HFFc6 (cell line): ENCODE results near the gene FNDC8. TPM values are rescaled to one million over a fixed set of nuclear protein-coding genes. Genes with fewer than 3 reads are reported as not detected.
"Not testable (repeated sequence)": the region's sequence is repeated elsewhere in the genome, so short reads cannot be mapped to it uniquely, and the experiment has no call there.

ENCODE experiments used
- DNase-seq: peaks from one replicate; pipeline ENCODE4 v3.0.0-alpha.2; 2018
- H3K27ac Mint-ChIP-seq: 2 replicates; pipeline ENCODE4 v1.8.0; 2020; ENCODE audit warnings: mild to moderate bottlenecking, mixed read lengths
- H3K27me3 Mint-ChIP-seq: 2 replicates; pipeline ENCODE4 v1.8.0; 2021; ENCODE audit warnings: mild to moderate bottlenecking, moderate library complexity, mixed read lengths; ENCODE audit not compliant: insufficient read depth
- H3K36me3 Mint-ChIP-seq: 2 replicates; pipeline ENCODE4 v1.8.0; 2021; ENCODE audit warnings: low read depth, mixed read lengths
- H3K4me1 Mint-ChIP-seq: 2 replicates; pipeline ENCODE4 v1.8.0; 2020; ENCODE audit warnings: low read depth, mixed read lengths
- H3K4me3 Mint-ChIP-seq: 2 replicates; pipeline ENCODE4 v1.8.0; 2020; ENCODE audit warnings: mild to moderate bottlenecking, moderate library complexity, mixed read lengths
- H3K9me3 Mint-ChIP-seq: 2 replicates; pipeline ENCODE4 v1.8.0; 2020; ENCODE audit warnings: mild to moderate bottlenecking, mixed read lengths
- total RNA-seq, 6 experiments: library from RNA; stranded (reverse); fragmentation: NEBNext Ultra II Directional; extraction: Animal tissue kit (Norgen Biotek cat#: 25700); gene quantifications; 2 replicates in 1 of 6; 3 replicates in 5 of 6; pipeline ENCODE4 v1.2.3, GENCODE V29; 2021
- TF ChIP-seq, protein P1 (sequence below): fragments of 200-600 bp; sonication (generic); IDR thresholded peaks from 2 replicates; pipeline ENCODE4 v1.5.0; 2021; ENCODE audit warnings: antibody characterized with exemption, mild to moderate bottlenecking

The FNDC8 gene
- total RNA-seq, 6 experiments from 2014 or later, result not detected

DNA sequence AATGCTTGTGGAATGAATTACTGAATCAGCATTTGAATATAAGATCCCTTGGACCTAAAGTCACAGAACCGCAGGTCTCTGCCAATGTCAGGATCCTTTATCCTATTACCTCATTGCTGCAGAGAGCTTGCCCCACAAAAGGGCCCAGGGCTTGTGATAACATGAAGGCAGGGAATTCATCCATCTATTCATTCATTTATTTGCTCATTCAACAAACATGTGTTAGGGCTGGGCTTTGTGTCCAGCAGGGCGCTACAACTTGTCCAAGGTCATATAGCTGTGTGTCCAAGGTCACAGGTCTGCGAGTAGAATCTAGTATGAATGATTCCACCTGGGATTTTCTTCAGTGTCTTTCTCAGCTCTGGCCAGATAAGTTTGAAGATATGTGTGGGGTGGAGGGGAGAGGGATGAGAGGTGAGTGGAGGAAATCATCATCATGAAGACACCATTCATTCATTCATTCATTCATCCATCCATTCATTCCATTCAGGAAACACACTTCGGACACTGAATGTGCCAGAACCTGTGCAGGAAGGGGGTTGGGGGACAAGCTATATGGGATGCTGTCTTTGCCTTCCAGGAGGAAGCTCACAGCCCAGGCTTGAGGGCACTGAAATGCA, 24.9 kb downstream of the FNDC8 start:
- TF ChIP-seq, protein P1, sequence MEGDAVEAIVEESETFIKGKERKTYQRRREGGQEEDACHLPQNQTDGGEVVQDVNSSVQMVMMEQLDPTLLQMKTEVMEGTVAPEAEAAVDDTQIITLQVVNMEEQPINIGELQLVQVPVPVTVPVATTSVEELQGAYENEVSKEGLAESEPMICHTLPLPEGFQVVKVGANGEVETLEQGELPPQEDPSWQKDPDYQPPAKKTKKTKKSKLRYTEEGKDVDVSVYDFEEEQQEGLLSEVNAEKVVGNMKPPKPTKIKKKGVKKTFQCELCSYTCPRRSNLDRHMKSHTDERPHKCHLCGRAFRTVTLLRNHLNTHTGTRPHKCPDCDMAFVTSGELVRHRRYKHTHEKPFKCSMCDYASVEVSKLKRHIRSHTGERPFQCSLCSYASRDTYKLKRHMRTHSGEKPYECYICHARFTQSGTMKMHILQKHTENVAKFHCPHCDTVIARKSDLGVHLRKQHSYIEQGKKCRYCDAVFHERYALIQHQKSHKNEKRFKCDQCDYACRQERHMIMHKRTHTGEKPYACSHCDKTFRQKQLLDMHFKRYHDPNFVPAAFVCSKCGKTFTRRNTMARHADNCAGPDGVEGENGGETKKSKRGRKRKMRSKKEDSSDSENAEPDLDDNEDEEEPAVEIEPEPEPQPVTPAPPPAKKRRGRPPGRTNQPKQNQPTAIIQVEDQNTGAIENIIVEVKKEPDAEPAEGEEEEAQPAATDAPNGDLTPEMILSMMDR, result no peak
- Mint-ChIP-seq H3K4me3 (no peak overlapping the region), H3K27me3 (peaks cover 33% of the 10 kb centered on the region), H3K36me3 (no peaks in the 10 kb centered on the region), H3K9me3 (no peaks in the 10 kb centered on the region), H3K4me1 (no peaks in the 10 kb centered on the region; the same call in 1 of the 2 replicates), H3K27ac (no peak overlapping the region)
- DNase-seq, result no peak

DNA sequence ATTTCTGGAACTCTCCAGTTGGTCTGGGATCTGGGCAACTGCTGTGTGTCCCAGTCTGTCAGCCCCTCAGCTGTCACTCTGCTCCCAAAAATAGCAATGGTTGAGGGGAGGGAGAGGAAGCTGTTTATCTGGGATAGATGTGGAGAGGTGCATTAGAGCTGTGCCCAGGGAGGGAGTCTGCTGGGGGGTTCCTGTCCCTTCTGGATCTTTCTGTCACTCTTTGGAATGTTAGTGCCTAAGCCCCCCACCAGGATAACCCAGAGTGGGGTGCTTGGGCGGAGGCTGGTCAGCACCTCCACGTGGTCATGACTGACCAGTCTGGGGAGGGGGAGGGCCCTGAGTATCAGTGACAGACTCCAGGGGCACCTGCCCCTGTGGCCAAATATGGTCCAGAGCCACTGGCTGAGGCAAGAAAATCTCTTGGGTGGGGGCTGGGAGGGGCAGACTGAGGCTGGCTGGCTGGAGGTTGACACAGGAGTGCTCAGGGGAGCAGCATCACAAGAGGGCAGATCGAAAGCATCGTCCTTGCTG, 26.0 kb downstream of the FNDC8 start, which contains the start of gene UNC45B:
UNC45B (plus strand) TSS at position 443 of the 531 bp plus-strand sequence. CDS start 447 bp downstream, outside the sequence.
- Mint-ChIP-seq H3K4me1 (no peaks in the 10 kb centered on the region; the same call in 1 of the 2 replicates), H3K27ac (no peak within 1 kb of the TSS), H3K27me3 (peaks cover 39% of the 10 kb centered on the region), H3K4me3 (no peak within 1 kb of the TSS), H3K9me3 (no peaks in the 10 kb centered on the region), H3K36me3 (no peaks in the 10 kb centered on the region)
- DNase-seq, result no peak
- TF ChIP-seq, protein P1, result no peak

DNA sequence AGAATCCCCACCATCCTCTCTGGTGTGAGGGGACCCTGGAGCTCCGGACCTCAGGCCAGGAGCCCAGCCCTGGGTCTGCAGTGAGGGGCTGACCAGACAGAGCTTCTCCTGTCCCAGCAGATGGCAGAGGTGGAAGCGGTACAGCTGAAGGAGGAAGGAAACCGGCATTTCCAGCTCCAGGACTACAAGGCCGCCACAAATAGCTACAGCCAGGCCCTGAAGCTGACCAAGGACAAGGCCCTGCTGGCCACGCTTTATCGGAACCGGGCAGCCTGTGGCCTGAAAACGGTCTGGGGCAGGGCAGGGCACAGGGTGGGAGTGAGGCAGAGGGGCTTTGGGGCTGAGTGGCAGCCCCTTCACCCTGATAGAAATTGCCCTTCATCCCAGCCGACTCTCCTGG, 26.7 kb downstream of the FNDC8 start:
- no peak for DNase-seq
- Mint-ChIP-seq H3K36me3 (no peaks in the 10 kb centered on the region), H3K4me3 (no peak overlapping the region), H3K27me3 (peaks cover 44% of the 10 kb centered on the region), H3K9me3 (no peaks in the 10 kb centered on the region), H3K27ac (no peak overlapping the region), H3K4me1 (no peaks in the 10 kb centered on the region)
- TF ChIP-seq, protein P1, result no peak

DNA sequence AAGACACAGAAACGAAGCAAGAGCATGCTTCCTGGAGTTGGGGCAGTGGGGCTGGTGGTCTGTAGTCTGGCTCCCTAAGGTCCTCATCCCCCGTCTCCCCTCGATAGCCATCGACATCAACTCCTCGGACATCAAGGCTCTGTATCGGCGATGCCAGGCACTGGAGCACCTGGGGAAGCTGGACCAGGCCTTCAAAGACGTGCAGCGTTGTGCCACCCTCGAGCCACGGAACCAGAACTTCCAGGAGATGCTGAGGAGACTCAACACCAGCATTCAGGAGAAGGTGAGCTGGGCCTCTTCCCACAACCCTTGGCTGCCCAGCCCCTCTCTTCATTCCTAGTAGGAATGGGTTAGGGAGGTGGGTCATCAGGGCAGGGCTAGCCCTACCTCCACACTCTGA, 28.5 kb downstream of the FNDC8 start:
- H3K4me1 Mint-ChIP-seq, result no peaks in the 10 kb centered on the region
- TF ChIP-seq, protein P1, result no peak
- peaks cover 50% of the 10 kb centered on the region for H3K27me3 Mint-ChIP-seq
- H3K9me3 Mint-ChIP-seq, result no peaks in the 10 kb centered on the region
- no peaks in the 10 kb centered on the region for H3K36me3 Mint-ChIP-seq
- no peak for DNase-seq
- H3K27ac Mint-ChIP-seq, result no peak overlapping the region
- H3K4me3 Mint-ChIP-seq, result no peak overlapping the region

DNA sequence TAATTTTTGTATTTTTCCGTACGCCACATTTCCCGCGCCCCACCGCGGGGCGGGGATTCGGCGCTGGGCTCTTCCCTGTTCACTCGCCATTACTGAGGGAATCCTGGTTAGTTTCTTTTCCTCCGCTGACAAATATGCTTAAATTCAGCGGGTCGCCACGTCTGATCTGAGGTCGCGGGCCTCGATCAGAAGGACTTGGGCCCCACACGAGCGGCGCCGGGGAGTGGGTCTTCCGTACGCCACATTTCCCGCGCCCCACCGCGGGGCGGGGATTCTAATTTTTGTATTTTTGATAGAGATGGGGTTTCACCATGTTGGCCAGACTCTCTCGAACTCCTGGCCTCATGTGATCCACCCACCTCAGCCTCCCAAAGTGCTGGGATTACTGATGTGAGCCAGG, 29.7 kb downstream of the FNDC8 start:
- not testable (repeated sequence) for DNase-seq, H3K36me3 Mint-ChIP-seq, H3K4me1 Mint-ChIP-seq, H3K9me3 Mint-ChIP-seq, H3K4me3 Mint-ChIP-seq, H3K27ac Mint-ChIP-seq
- peaks cover 58% of the 10 kb centered on the region for H3K27me3 Mint-ChIP-seq

DNA sequence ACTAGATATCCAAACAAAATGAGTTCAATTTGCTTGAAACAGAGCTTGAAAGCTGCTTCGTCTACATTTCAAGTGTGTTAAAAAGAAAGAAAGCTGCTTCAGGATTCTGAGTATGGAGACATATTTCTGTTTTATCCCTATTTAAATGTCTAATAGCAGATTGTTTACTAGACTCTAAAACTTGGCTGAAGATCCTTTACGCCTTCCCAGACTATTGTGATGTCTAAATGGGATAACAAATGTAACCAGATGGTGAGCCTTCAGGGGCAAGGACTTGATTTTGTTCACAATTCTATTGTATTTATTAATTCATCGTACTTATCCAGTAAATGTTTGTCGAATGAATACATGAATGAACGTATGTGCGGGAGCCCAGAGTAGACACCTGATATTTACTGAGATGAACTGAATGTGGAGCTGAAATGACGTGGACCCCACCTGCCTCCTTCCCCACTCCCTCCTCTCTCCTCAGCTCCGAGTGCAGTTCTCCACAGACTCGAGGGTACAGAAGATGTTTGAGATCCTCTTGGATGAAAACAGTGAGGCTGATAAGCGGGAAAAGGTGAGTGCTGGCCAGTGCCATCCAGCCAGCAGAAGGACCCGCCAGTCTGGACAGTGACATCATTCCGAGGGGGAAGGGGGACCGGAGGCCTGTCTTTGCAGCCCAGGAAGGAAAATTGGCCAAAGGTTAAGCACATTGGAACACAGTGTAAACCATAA, 31.2 kb downstream of the FNDC8 start:
- Mint-ChIP-seq H3K4me3 (no peak overlapping the region), H3K36me3 (no peaks in the 10 kb centered on the region), H3K27me3 (peaks cover 58% of the 10 kb centered on the region), H3K27ac (no peak overlapping the region), H3K4me1 (no peaks in the 10 kb centered on the region), H3K9me3 (no peaks in the 10 kb centered on the region)
- TF ChIP-seq, protein P1, result no peak
- no peak for DNase-seq
